Activated naive CD8-positive, alpha-beta T cell treated with anti-CD3 and anti-CD28 coated beads, Interleukin-2, amount 10 ng/mL, durations not matched to agents 7 days and 5 days (primary cell): Measurements from ENCODE around the gene RFPL2. TPM values are rescaled to one million over a fixed set of nuclear protein-coding genes. Genes with fewer than 3 reads are reported as not detected.
"Not testable (repeated sequence)": the region's sequence is repeated elsewhere in the genome, so short reads cannot be mapped to it uniquely, and the experiment has no call there.

Source experiments
- ATAC-seq: fragments of 150-1000 bp; cut with Tn5 transposase; one replicate; pipeline ENCODE4 v1.10.0; 2021; ENCODE audit warnings: low read depth, moderate library complexity
- POLR2A ChIA-PET: fragments of 350-600 bp; sonication (Branson Sonifier 250); formaldehyde crosslinking; loops from one replicate; lab custom pipeline; 2021; ENCODE audit warnings: antibody characterized with exemption; lab: Charles Lee
- DNase-seq: peaks from one replicate; pipeline ENCODE4 v3.0.0; 2021
- H3K27ac Mint-ChIP-seq: one replicate; pipeline ENCODE4 v1.8.0; 2022; ENCODE audit warnings: mild to moderate bottlenecking, mixed read lengths
- H3K27me3 Mint-ChIP-seq: one replicate; pipeline ENCODE4 v1.8.0; 2022; ENCODE audit warnings: mild to moderate bottlenecking, moderate library complexity, mixed read lengths
- H3K36me3 Mint-ChIP-seq: one replicate; pipeline ENCODE4 v1.8.0; 2021; ENCODE audit warnings: mild to moderate bottlenecking, mixed read lengths
- H3K4me1 Mint-ChIP-seq: one replicate; pipeline ENCODE4 v1.8.0; 2021; ENCODE audit warnings: mixed read lengths
- H3K4me3 Mint-ChIP-seq: one replicate; pipeline ENCODE4 v1.8.0; 2022; ENCODE audit warnings: mild to moderate bottlenecking, moderate library complexity, mixed read lengths
- H3K9me3 Mint-ChIP-seq: one replicate; pipeline ENCODE4 v1.8.0; 2021; ENCODE audit warnings: mixed read lengths
- total RNA-seq, 2 experiments: library from RNA; stranded (reverse); gene quantifications; one replicate each; pipeline ENCODE4 v1.2.3, GENCODE V29; 2021

RFPL2 gene
- total RNA-seq, 2 experiments from 2014 or later, result not detected

GRCh38 chr22:32202161-32202538 is 2.7 kb downstream of the RFPL2 start:
- no peak overlapping the region for H3K27ac Mint-ChIP-seq

GRCh38 chr22:32200752-32201151 is 4.1 kb downstream of the RFPL2 start:
- POLR2A ChIA-PET, result interaction anchor here (0.9 kb wide), 1 partner anchor 274 kb away, joined by 3 read pairs; the partner anchor contains the start of gene FBXO7
- Mint-ChIP-seq H3K9me3 (no peaks in the 10 kb centered on the region), H3K36me3 (no peaks in the 10 kb centered on the region), H3K4me3 (no peak overlapping the region), H3K4me1 (peaks cover 17% of the 10 kb centered on the region), H3K27ac (peak overlapping the region; percentile 28), H3K27me3 (peaks cover 36% of the 10 kb centered on the region)
- ATAC-seq (no peak), DNase-seq (no peak)

More at GRCh38 chr22:32202161-32202538, 2.7 kb downstream of the RFPL2 start:
- ATAC-seq (no peak), DNase-seq (no peak)
- Mint-ChIP-seq H3K27me3 (peaks cover 29% of the 10 kb centered on the region), H3K36me3 (no peaks in the 10 kb centered on the region), H3K4me1 (peaks cover 21% of the 10 kb centered on the region), H3K9me3 (no peaks in the 10 kb centered on the region), H3K4me3 (peak overlapping the region; percentile 59)
- POLR2A ChIA-PET, result no interaction called here

GRCh38 chr22:32199961-32200360 is 4.9 kb downstream of the RFPL2 start:
- POLR2A ChIA-PET, result interaction anchor here (0.6 to 0.9 kb wide), 2 partner anchors 275 to 825 kb away, joined by 3 to 4 read pairs; partner anchors contain the start of gene FBXO7
- no peaks in the 10 kb centered on the region for H3K9me3 Mint-ChIP-seq

GRCh38 chr22:32199341-32199740 is 5.5 kb downstream of the RFPL2 start:
- ATAC-seq (no peak), DNase-seq (no peak)
- Mint-ChIP-seq H3K4me1 (peaks cover 14% of the 10 kb centered on the region), H3K27me3 (peaks cover 44% of the 10 kb centered on the region), H3K9me3 (no peaks in the 10 kb centered on the region), H3K27ac (no peak overlapping the region), H3K4me3 (no peak overlapping the region), H3K36me3 (no peaks in the 10 kb centered on the region)
- POLR2A ChIA-PET, result interaction anchor here (0.6 kb wide), 1 partner anchor 826 kb away, joined by 4 read pairs; no protein-coding TSS in a partner anchor

More at GRCh38 chr22:32199961-32200360, 4.9 kb downstream of the RFPL2 start:
- peaks cover 44% of the 10 kb centered on the region for H3K27me3 Mint-ChIP-seq
- no peak overlapping the region for H3K4me3 Mint-ChIP-seq
- H3K36me3 Mint-ChIP-seq, result no peaks in the 10 kb centered on the region
- H3K4me1 Mint-ChIP-seq, result peaks cover 17% of the 10 kb centered on the region
- DNase-seq (no peak), ATAC-seq (no peak)
- no peak overlapping the region for H3K27ac Mint-ChIP-seq

- H3K27ac Mint-ChIP-seq, H3K4me3 Mint-ChIP-seq, DNase-seq, H3K4me1 Mint-ChIP-seq, POLR2A ChIA-PET, H3K36me3 Mint-ChIP-seq, H3K9me3 Mint-ChIP-seq, ATAC-seq: not testable (repeated sequence)
- H3K27me3 Mint-ChIP-seq, result peaks cover 33% of the 10 kb centered on the region
These were observed 7.2 kb downstream of the RFPL2 start for GRCh38 chr22:32197553-32198226.

GRCh38 chr22:32195900-32196299 is 9.0 kb downstream of the RFPL2 start:
- H3K4me3 Mint-ChIP-seq, H3K36me3 Mint-ChIP-seq, H3K4me1 Mint-ChIP-seq, ATAC-seq, H3K9me3 Mint-ChIP-seq, DNase-seq, H3K27ac Mint-ChIP-seq, POLR2A ChIA-PET: not testable (repeated sequence)
- H3K27me3 Mint-ChIP-seq, result peaks cover 34% of the 10 kb centered on the region

- POLR2A ChIA-PET, ATAC-seq, DNase-seq, H3K4me1 Mint-ChIP-seq, H3K9me3 Mint-ChIP-seq, H3K36me3 Mint-ChIP-seq, H3K4me3 Mint-ChIP-seq, H3K27ac Mint-ChIP-seq: not testable (repeated sequence)
- peaks cover 34% of the 10 kb centered on the region for H3K27me3 Mint-ChIP-seq
These were observed 11.5 kb downstream of the RFPL2 start for GRCh38 chr22:32193346-32193745.

- H3K4me1 Mint-ChIP-seq, H3K4me3 Mint-ChIP-seq, POLR2A ChIA-PET, DNase-seq, H3K9me3 Mint-ChIP-seq, H3K36me3 Mint-ChIP-seq, H3K27ac Mint-ChIP-seq, ATAC-seq: not testable (repeated sequence)
- H3K27me3 Mint-ChIP-seq, result peaks cover 31% of the 10 kb centered on the region
These were observed 13.9 kb downstream of the RFPL2 start for GRCh38 chr22:32191021-32191420.

- POLR2A ChIA-PET, result no interaction called here
- ATAC-seq, result no peak
- no peak overlapping the region for H3K4me3 Mint-ChIP-seq
- peaks cover 5% of the 10 kb centered on the region for H3K27me3 Mint-ChIP-seq
- H3K27ac Mint-ChIP-seq, result no peak overlapping the region
- no peaks in the 10 kb centered on the region for H3K9me3 Mint-ChIP-seq
- H3K4me1 Mint-ChIP-seq, result no peaks in the 10 kb centered on the region
- DNase-seq, result no peak
- no peaks in the 10 kb centered on the region for H3K36me3 Mint-ChIP-seq
These were observed 19.1 kb downstream of the RFPL2 start for GRCh38 chr22:32185821-32186220.

- DNase-seq (no peak), ATAC-seq (no peak)
- Mint-ChIP-seq H3K4me3 (no peak overlapping the region), H3K36me3 (no peaks in the 10 kb centered on the region), H3K27ac (no peak overlapping the region), H3K9me3 (no peaks in the 10 kb centered on the region), H3K27me3 (peaks cover 10% of the 10 kb centered on the region), H3K4me1 (no peaks in the 10 kb centered on the region)
- POLR2A ChIA-PET, result no interaction called here
These were observed 21.2 kb downstream of the RFPL2 start for GRCh38 chr22:32183625-32184024.

GRCh38 chr22:32181043-32181442 is 23.8 kb downstream of the RFPL2 start:
- H3K9me3 Mint-ChIP-seq, result no peaks in the 10 kb centered on the region
- no peak for ATAC-seq
- no peak overlapping the region for H3K4me3 Mint-ChIP-seq
- DNase-seq, result no peak
- POLR2A ChIA-PET, result no interaction called here
- peaks cover 29% of the 10 kb centered on the region for H3K27me3 Mint-ChIP-seq
- H3K4me1 Mint-ChIP-seq, result no peaks in the 10 kb centered on the region
- H3K27ac Mint-ChIP-seq, result no peak overlapping the region
- no peaks in the 10 kb centered on the region for H3K36me3 Mint-ChIP-seq

GRCh38 chr22:32177221-32177765 is 27.6 kb downstream of the RFPL2 start:
- no peaks in the 10 kb centered on the region for H3K9me3 Mint-ChIP-seq
- no peak for ATAC-seq
- no peak for DNase-seq
- no peaks in the 10 kb centered on the region for H3K4me1 Mint-ChIP-seq
- H3K27ac Mint-ChIP-seq, result no peak overlapping the region
- H3K4me3 Mint-ChIP-seq, result no peak overlapping the region
- no peaks in the 10 kb centered on the region for H3K36me3 Mint-ChIP-seq
- H3K27me3 Mint-ChIP-seq, result peaks cover 46% of the 10 kb centered on the region
- POLR2A ChIA-PET, result no interaction called here

- POLR2A ChIA-PET, result no interaction called here
- H3K4me1 Mint-ChIP-seq, result no peaks in the 10 kb centered on the region
- no peaks in the 10 kb centered on the region for H3K9me3 Mint-ChIP-seq
- no peaks in the 10 kb centered on the region for H3K36me3 Mint-ChIP-seq
- H3K27ac Mint-ChIP-seq, result no peak overlapping the region
- DNase-seq (no peak), ATAC-seq (no peak)
- H3K27me3 Mint-ChIP-seq, result peaks cover 46% of the 10 kb centered on the region
- no peak overlapping the region for H3K4me3 Mint-ChIP-seq
These were observed 28.9 kb downstream of the RFPL2 start for GRCh38 chr22:32175683-32176644.
